Omental fat pad (tissue), 4 donors: Measurements from ENCODE around the gene GLIPR1L1. TPM values are rescaled to one million over a fixed set of nuclear protein-coding genes. Genes with fewer than 3 reads are reported as not detected.

ENCODE experiments used
- ATAC-seq: fragments of 150-250 bp; one replicate; pipeline ENCODE4 v1.9.1; 2016; ENCODE audit warnings: mild to moderate bottlenecking, moderate library complexity; ENCODE audit not compliant: low FRiP score
- DNase-seq: peaks from one replicate; pipeline ENCODE4 v3.0.0-alpha.2; 2019; ENCODE audit warnings: low spot score
- total RNA-seq, 4 donors: library from RNA; depleted of rRNA; stranded (reverse); fragments of >200 nt; gene quantifications; one replicate each; pipeline ENCODE4 v1.1.0, GENCODE V29; 2016
- TF ChIP-seq, protein P1 (sequence below), 3 donors: fragments of 450-650 bp; IDR thresholded peaks; one replicate each; pipeline ENCODE4 v1.5.1; 2016 to 2017; ENCODE audit warnings: antibody characterized with exemption in 3 of 3, mild to moderate bottlenecking in 3 of 3, moderate library complexity in 2 of 3

Gene GLIPR1L1
- total RNA-seq, 4 donors from 2014 or later = not detected

DNA sequence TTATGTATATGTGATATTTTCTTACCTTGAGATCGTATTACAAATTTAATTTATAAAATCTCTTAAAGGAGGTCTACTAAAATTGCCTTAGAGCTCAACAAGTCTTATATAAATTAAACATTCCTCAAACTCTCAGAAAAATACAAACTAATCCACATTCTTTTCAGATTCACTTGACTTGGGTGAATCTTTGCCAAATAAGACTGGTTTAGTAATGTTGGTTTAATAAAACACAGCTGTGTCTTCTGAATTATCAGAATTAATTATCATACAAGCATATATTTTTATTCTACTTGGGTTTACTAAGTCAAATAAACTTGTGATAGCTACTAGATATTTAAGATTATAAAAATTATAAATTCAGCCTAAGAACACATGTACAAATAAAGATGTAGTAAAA is 69.8 kb downstream of the GLIPR1L1 start:
- ATAC-seq = no peak
- DNase-seq = no peak
- TF ChIP-seq, protein P1, sequence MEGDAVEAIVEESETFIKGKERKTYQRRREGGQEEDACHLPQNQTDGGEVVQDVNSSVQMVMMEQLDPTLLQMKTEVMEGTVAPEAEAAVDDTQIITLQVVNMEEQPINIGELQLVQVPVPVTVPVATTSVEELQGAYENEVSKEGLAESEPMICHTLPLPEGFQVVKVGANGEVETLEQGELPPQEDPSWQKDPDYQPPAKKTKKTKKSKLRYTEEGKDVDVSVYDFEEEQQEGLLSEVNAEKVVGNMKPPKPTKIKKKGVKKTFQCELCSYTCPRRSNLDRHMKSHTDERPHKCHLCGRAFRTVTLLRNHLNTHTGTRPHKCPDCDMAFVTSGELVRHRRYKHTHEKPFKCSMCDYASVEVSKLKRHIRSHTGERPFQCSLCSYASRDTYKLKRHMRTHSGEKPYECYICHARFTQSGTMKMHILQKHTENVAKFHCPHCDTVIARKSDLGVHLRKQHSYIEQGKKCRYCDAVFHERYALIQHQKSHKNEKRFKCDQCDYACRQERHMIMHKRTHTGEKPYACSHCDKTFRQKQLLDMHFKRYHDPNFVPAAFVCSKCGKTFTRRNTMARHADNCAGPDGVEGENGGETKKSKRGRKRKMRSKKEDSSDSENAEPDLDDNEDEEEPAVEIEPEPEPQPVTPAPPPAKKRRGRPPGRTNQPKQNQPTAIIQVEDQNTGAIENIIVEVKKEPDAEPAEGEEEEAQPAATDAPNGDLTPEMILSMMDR (IDR thresholded peaks at IDR 0.05) = no peak

DNA sequence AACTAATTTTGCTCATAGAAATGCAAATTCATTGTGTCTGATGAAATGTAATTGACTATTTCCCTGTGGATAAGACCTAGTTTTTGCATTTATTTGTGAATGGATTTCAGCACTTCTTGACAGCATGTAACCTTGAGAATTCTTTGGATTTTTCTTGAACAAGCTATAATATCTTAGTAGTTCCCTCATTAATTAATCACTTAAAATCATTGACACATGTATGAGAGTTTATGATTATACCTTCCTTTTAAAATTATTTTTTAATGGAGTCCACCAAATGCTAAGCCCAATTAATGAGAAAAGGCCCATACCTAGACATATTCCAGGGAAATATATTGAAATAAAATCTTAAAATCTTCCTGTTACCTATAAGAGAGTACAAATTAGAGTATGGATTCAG is 73.2 kb downstream of the GLIPR1L1 start:
- TF ChIP-seq, protein P1 (IDR thresholded peaks at IDR 0.05) = no peak
- ATAC-seq (no peak), DNase-seq (no peak)

DNA sequence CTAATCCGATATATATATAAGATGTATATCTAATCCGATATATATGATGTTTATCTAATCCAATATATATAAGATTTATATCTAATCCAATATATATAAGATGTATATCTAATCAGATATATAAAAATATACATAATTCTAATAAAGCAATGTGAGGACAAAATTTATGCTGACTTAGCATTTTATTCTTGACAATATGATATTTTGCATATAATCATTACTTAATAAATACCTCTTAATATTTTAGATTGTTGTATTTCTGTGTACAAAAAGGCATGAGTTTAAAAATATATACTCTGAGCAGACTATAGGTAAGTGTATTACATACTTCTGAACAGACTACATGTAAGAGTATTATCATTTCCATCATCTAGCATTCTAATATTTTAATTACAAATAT is 75.4 kb downstream of the GLIPR1L1 start:
- TF ChIP-seq, protein P1 (IDR thresholded peaks at IDR 0.05) = no peak
- no peak for DNase-seq
- ATAC-seq = no peak

DNA sequence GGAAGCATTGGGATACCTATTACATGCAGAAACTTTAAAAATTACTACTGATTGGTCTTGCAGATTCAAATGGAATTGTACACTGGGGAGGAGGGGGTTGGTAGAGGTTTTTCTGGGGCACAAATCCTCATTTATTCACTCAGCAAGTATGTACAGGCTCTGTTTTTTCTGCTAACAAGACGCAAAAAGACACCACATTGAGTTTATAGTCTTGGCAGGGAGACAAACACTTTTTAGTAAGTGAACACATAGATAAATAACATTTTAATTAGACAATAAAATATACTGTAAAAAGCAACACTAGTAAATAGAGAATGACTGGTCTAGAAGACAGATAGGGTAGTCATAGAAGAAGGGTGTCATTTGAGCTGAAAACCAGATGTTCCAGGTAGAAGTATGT is 80.2 kb downstream of the GLIPR1L1 start:
- TF ChIP-seq, protein P1 (IDR thresholded peaks at IDR 0.05) = no peak
- no peak for ATAC-seq
- DNase-seq = no peak

DNA sequence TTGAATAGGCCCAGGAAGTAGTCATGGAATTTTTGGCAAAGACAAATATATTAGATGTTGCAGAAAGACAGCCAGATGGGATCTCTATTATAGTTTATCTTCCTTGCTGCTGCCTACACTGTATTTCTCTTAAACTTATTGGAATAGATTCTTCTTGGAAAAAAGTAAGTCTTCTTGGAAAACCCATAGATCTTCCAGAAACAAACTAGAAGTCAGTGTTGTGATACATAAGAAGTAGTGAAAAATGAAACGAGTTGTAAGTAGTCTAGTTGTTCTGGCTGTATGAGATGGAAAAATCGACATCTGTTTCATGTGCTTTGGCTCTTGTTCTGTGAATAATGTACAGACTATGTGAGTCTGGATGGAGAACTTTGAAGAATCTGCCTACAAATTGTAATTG is 85.4 kb downstream of the GLIPR1L1 start:
- TF ChIP-seq, protein P1 (IDR thresholded peaks at IDR 0.05) = no peak
- no peak for DNase-seq
- ATAC-seq = no peak

Other genes starting within 250 kb of the GLIPR1L1 start
- gene KCNC2, start 124.8 kb upstream of the GLIPR1L1 start, total RNA-seq = not detected
- 10 to 100 TPM in 2 of 4 donors, 1 to 10 TPM in 2; 3.4 to 24.3 (median 8.7) TPM for gene CAPS2, start 4.3 kb upstream of the GLIPR1L1 start, total RNA-seq
- gene GLIPR1L2, start 56.4 kb downstream of the GLIPR1L1 start, total RNA-seq = under 1 TPM in 3 of 4 donors, not detected in 1; 0.65 to 0.82 (median 0.79) TPM
- gene GLIPR1, start 146.1 kb downstream of the GLIPR1L1 start, total RNA-seq = 10 to 100 TPM; 25.0 to 39.3 (median 32.8) TPM
- gene KRR1, start 176.9 kb downstream of the GLIPR1L1 start, total RNA-seq = 10 to 100 TPM; 28.8 to 39.9 (median 34.3) TPM